Ramos (cell line): Measurements from ENCODE around the gene MYH6.

Experiments used
- in situ Hi-C: fragments of 300-500 bp; cut with MboI; formaldehyde crosslinking; loops from one replicate; pipeline ENCODE4 v1.14.3; 2022; ENCODE audit warnings: low sequenced_read_pairs; ENCODE audit not compliant: unreplicated experiment

Gene MYH6

GRCh38 chr14:23415821-23416778 lies 8.0 kb upstream of the MYH6 start:
- in situ Hi-C loops: no loop called here

DNA sequence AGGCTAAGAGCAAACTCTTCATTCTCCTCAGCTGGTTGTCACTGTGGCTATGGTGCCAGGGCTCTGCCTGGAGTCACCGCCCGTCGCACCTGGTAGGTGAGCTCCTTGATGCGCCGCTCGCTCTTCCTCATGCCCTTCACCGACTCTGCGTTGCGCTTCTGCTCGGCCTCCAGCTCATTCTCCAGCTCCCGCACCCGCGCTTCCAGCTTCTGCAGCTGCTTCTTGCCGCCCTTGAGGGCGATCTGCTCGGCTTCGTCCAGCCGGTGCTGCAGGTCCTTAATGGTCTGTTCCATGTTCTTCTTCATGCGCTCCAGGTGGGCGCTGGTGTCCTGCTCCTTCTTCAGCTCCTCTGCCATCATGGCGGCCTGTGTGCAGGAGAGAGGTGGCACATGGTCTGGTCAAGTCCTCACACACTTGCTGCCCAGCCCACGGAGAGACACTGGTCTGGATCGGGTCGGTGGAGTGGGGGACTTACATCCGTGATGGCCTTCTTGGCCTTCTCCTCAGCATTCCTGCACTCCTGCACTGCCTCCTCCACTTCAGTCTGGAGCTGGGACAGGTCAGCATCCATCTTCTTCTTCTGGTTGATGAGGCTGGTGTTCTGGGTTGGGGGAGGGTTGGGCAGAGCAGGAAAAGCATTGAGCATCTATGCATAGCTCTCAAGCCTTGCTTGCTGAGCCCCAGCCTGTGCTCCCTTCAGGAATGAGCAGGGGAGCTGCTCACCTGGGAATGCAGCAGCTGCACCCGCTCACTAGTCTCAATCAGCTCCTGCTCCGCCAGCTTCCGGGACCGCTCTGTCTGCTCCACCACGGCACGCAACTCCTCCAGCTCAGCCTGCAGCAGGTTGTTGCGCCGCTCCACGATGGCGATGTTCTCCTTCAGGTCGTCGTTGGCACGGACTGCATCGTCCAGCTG lies 7.1 kb upstream of the MYH6 start:
- in situ Hi-C loops: no loop called here

DNA sequence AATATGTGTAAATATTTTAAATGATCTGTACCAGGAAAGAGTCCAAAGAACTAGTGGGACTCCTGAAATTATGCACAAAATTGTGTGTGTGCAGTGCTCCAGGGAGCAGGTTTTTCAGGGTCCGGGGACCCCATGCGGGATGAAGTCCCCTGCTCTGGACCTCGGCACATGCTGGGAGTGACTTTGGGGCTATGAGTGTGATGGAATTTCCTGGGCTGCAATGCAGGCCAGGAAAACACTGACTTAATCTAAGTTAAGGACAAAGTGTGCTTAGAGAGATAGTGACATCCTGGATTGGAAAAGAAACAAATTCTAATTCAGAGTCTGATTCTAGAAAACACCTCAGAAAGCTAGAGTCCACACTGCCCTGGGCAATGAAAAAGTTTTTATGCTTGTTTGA lies 6.2 kb upstream of the MYH6 start:
- in situ Hi-C loops: no loop called here

DNA sequence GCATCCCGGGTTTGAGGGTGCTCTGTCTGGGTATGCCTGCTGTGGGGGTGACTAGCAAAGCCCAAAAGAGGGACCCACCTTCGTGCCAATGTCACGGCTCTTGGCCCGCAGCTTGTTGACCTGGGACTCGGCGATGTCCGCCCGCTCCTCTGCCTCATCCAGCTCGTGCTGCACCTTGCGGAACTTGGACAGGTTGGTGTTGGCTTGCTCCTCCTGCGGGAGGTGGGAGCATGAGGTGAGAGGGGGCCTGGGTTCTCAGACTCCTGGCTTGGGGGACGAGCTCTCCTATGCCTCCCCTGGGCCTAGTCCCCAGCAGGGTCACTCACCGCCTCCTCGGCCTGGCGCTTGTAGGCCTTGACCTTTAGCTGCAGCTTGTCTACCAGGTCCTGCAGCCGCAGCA lies 5.6 kb upstream of the MYH6 start:
- in situ Hi-C loops: no loop called here

- in situ Hi-C loops: no loop called here
Observed at GRCh38 chr14:23411563-23412525, 3.8 kb upstream of the MYH6 start.

DNA sequence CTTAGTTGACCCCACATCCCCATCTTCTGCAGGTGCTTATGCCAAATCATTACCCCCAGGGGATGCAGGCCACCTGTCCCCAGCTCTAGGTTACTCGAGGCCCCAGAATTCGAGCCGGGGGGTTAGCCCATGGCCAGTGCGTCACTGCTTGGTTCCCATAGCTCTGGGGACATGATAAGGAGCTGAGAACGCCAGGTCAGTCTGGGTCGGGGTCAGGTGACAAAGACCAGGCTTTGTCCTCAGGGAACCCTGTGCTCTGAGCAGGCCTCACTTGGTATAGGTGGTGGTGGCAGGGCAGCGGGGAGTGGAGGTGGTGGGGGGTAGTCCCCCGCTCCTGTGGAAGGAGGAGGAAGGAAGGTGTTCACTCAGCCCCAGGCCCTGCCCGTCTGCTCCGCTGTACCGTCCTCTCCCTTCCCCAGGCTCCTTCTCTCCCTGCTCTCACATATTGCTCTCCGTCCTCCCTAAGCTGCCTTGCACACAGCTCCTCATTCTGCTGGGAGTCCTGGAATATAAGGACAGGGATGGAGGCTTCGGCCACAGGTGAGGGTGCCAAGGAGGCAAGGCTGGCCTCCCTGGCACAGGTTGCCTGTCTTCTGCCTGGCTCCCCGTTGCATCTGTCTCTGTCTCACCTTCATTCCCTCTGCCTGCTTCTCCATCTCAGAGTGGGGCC lies 2.0 kb upstream of the MYH6 start:
- in situ Hi-C loops: no loop called here

GRCh38 chr14:23409475-23409874 lies 1.4 kb upstream of the MYH6 start:
- in situ Hi-C loops: no loop called here

DNA sequence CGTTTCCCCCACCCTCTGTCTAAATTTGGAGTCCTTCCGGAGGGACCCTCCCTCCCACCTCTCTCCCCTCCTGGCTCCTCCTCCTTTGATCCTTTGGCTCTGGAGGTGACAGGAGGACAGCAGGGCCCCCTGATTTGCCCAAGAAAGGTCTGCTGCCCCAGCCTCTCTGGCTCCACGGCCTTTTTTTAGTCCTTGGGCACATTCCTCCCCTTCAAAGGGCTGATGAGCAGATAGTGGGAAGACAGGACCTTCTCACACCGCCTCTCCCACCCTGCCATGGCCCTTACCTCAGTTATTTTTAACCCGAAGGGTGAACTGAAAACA lies 196 bp upstream of the MYH6 start:
- in situ Hi-C loops: no loop called here

DNA sequence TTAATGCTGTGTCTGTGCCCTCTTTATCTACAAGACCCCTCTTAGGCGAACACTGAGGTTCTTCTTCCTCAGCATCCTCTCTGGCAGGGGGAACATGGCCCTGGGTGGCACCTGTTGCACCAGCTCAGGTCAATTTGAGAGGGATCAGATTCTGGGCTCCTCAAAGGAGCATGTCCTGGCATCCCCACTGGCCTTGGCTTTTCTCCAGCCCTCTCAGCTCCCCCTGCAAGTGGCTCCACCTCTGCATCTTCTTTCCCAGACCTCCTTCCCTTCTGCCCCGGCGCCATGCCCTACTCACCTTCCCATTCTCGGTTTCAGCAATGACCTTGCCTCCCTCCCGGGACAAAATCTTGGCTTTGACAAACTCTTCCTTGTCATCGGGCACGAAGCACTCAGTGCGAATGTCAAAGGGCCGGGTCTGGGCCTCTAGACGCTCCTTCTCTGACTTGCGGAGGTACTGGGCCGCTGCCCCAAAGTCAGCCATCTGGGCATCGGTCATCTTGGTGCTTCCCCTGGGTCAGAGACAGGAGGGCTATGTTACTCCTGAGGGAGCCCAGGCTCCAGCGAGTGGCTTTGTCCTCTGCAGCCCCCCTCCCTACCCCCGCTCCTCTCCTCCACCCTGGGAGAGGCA lies 1.2 kb downstream of the MYH6 start:
- in situ Hi-C loops: no loop called here

DNA sequence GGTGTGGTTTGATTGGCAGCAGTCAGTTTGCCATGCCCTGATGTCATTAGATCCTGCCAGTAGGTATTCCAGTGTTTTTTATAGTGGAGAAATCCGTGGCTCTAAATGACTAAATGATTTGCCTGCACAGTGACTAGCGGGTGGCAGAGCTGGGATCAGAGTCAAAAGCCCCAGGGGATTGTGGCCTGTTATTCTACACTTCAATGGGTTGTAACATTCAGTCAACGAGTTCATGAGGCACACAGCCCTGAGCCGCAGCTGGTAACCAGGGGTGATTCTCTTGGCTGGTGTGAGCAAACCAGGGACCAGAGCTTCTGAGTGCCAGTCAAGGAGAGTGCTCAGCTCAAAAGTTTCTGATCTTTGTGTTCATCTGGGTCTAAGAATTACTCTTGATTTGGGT lies 1.8 kb downstream of the MYH6 start:
- in situ Hi-C loops: no loop called here

- in situ Hi-C loops: no loop called here
Observed at GRCh38 chr14:23405516-23406025, 2.5 kb downstream of the MYH6 start.

DNA sequence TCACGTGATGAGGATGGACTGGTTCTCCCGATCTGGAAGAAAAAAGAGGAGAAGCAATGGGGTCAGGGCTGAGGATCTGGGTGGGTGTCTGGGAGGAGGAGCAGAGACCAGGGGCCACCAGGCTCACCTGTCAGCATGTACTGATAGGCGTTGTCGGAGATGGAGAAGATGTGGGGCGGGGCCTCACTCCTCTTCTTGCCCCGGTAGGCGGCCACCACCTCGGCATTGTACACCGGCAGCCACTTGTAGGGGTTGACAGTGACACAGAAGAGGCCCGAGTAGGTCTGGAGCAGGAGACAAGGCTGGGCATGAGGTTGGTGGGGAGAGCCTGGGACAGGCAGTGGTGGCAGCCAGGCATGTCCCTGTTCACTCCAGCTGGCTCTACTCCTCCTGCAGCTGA lies 3.0 kb downstream of the MYH6 start:
- in situ Hi-C loops: no loop called here

GRCh38 chr14:23404331-23404900 lies 3.7 kb downstream of the MYH6 start:
- in situ Hi-C loops: no loop called here

GRCh38 chr14:23403908-23404307 lies 4.2 kb downstream of the MYH6 start:
- in situ Hi-C loops: no loop called here

DNA sequence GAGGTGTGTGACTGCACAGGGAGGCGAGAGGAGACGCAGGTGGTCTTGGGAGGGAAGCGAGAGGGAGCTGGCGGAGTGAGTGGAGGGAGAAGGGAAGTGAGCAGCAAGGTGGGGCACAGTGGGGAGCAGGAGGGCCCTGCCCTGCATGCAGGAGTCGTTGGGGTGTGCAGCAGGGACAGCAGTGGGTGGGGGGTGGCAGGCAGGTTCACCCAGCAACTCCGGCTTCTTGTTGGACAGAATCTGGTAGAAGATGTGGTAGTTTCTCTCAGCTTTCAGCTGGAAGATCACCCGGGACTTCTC lies 5.0 kb downstream of the MYH6 start:
- in situ Hi-C loops: no loop called here

DNA sequence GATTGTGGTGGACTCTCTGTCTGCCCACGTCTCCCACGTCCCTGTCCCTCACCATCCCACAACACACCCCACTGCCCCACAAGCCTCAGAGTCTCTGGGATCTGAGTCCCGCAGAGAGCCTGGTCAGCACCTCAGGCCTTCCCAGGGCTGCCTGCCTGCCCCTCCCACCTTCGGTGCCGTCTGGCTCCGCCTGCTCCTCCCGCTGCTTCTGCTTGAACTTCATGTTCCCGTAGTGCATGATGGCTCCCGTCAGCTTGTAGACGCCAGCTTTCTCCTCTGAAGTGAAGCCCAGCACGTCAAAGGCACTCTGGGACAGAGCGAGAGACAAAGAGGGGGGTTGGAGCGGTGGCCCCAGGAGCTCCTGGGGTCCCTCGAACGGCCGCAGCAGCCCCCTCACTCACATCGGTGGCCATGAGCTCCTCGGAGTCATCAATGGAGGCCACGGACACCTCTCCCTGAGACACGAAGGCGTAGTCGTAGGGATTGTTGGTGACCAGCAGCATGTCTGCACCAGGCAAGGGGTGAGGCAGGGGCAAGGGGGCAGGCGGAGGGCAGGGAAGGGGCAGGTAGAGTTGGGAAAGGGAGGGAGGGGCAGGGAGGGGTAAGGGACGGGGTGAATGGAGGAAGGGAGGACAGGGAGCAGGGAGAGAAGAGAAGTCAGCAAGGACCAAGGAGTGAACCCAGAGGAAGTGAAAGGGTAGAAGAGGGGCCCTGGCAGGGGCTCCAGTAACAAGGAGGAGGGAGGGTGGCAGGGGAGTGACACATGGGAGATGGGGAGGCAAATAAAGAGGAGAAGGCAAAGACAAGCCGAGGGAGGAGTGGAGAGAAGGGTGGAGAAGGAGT lies 5.6 kb downstream of the MYH6 start:
- in situ Hi-C loops: no loop called here

- in situ Hi-C loops: no loop called here
Observed at GRCh38 chr14:23401291-23401690, 6.8 kb downstream of the MYH6 start.
